CD8-positive, alpha-beta memory T cell (primary cell): Measurements from ENCODE around the gene RAD51B. TPM values are rescaled to one million over a fixed set of nuclear protein-coding genes. Genes with fewer than 3 reads are reported as not detected.
A peak's percentile ranks its signal among the peaks of the same experiment; 100 is the strongest.

Experiments used
- CTCF ChIA-PET: fragments of 350-600 bp; sonication (Branson Sonifier 250); formaldehyde crosslinking; loops from one replicate; lab custom pipeline; 2021; ENCODE audit warnings: antibody characterized with exemption; lab: Charles Lee
- POLR2A ChIA-PET: fragments of 350-600 bp; sonication (Branson Sonifier 250); formaldehyde crosslinking; loops from one replicate; lab custom pipeline; 2021; ENCODE audit warnings: antibody characterized with exemption; lab: Charles Lee
- DNase-seq, 5 donors: peaks; one replicate each; pipeline versions ENCODE4 v3.0.0 to v3.0.0-alpha.2; 2020 to 2022; ENCODE audit warnings: mixed read lengths in 1 of 5
- H3K27ac ChIP-seq: one replicate; pipeline ENCODE4 v1.7.0; 2013; ENCODE audit warnings: low read depth, mild to moderate bottlenecking, low read length, moderate library complexity
- H3K27me3 ChIP-seq: 2 replicates; pipeline ENCODE4 v1.7.0; 2013; ENCODE audit warnings: low read length, mild to moderate bottlenecking; ENCODE audit not compliant: insufficient read depth, poor library complexity, severe bottlenecking
- H3K36me3 ChIP-seq: 2 replicates; pipeline ENCODE4 v1.7.0; 2013; ENCODE audit warnings: mild to moderate bottlenecking, low read length, moderate library complexity; ENCODE audit not compliant: insufficient read depth
- H3K4me1 ChIP-seq: 2 replicates; pipeline ENCODE4 v1.7.0; 2013; ENCODE audit warnings: mild to moderate bottlenecking, low read length, moderate library complexity; ENCODE audit not compliant: insufficient read depth
- H3K4me3 ChIP-seq: 2 replicates; pipeline ENCODE4 v1.7.0; 2013; ENCODE audit warnings: mild to moderate bottlenecking, low read length
- H3K9me3 ChIP-seq: 2 replicates; pipeline ENCODE4 v1.7.0; 2013; ENCODE audit warnings: mild to moderate bottlenecking, low read length
- H3K27ac Mint-ChIP-seq, 8 donors: one replicate each; pipeline ENCODE4 v1.8.0; 2020 to 2021; ENCODE audit warnings: mixed read lengths in 8 of 8, mild to moderate bottlenecking in 6 of 8, inconsistent platforms in 3 of 8, moderate library complexity in 3 of 8
- H3K27me3 Mint-ChIP-seq, 2 donors: one replicate each; pipeline ENCODE4 v1.8.0; 2020 to 2021; ENCODE audit warnings: mixed read lengths in 2 of 2, mild to moderate bottlenecking in 1 of 2, moderate library complexity in 1 of 2
- H3K36me3 Mint-ChIP-seq, 3 donors: one replicate each; pipeline ENCODE4 v1.8.0; 2020 to 2021; ENCODE audit warnings: mixed read lengths in 3 of 3, inconsistent platforms in 1 of 3, mild to moderate bottlenecking in 1 of 3
- H3K4me1 Mint-ChIP-seq, 3 donors: one replicate each; pipeline ENCODE4 v1.8.0; 2020 to 2021; ENCODE audit warnings: mixed read lengths in 3 of 3, inconsistent platforms in 1 of 3, mild to moderate bottlenecking in 1 of 3
- H3K4me3 Mint-ChIP-seq, 7 donors: one replicate each; pipeline ENCODE4 v1.8.0; 2020 to 2021; ENCODE audit warnings: mixed read lengths in 7 of 7, mild to moderate bottlenecking in 6 of 7, moderate library complexity in 4 of 7, inconsistent platforms in 2 of 7
- H3K9me3 Mint-ChIP-seq, 5 donors: one replicate each; pipeline ENCODE4 v1.8.0; 2020 to 2022; ENCODE audit warnings: mixed read lengths in 5 of 5, mild to moderate bottlenecking in 3 of 5, moderate library complexity in 2 of 5, inconsistent platforms in 1 of 5
- polyA plus RNA-seq: library from polyadenylated mRNA; unstranded; fragments of 300-500 nt; fragmentation: Illumina TruSeq; gene quantifications from one replicate; pipeline ENCODE4 v1.2.3, GENCODE V29; 2021
- total RNA-seq, 2 experiments: library from RNA; stranded (reverse); gene quantifications; one replicate each; pipeline ENCODE4 v1.2.3, GENCODE V29; 2021

RAD51B gene
- total and polyA plus RNA-seq, 3 experiments from 2014 or later, result 15.7 to 22.9 (median 17.4) TPM

- Histone ChIP-seq H3K27me3 (no peaks in the 10 kb centered on the region), H3K4me3 (no peak overlapping the region), H3K4me1 (no peaks in the 10 kb centered on the region), H3K27ac (no peak overlapping the region), H3K36me3 (no peaks in the 10 kb centered on the region), H3K9me3 (no peaks in the 10 kb centered on the region)
- Mint-ChIP-seq H3K9me3 (no peaks in the 10 kb centered on the region), H3K27me3 (no peaks in the 10 kb centered on the region), H3K27ac (peak overlapping the region in 2 of 8 donors; percentile 12 to 29), H3K4me1 (peaks cover 0 to 6% (median 0%) of the 10 kb centered on the region in 3 donors), H3K4me3 (no peak overlapping the region), H3K36me3 (peaks cover 0 to 13% (median 2%) of the 10 kb centered on the region in 3 donors)
- no peak for DNase-seq
- POLR2A ChIA-PET, result no interaction called here
- CTCF ChIA-PET, result interaction anchor here (1.2 kb wide), 1 partner anchor 241 kb away, joined by 3 read pairs; no protein-coding TSS in a partner anchor
These were observed 757.1 kb downstream of the RAD51B start for GRCh38 chr14:68576496-68577244.

GRCh38 chr14:68577802-68578541 is 758.4 kb downstream of the RAD51B start:
- no peak for DNase-seq
- Mint-ChIP-seq H3K9me3 (peaks cover 0 to 2% (median 0%) of the 10 kb centered on the region in 5 donors), H3K27ac (no peak overlapping the region), H3K4me1 (peaks cover 0 to 6% (median 0%) of the 10 kb centered on the region in 3 donors), H3K4me3 (no peak overlapping the region), H3K27me3 (no peaks in the 10 kb centered on the region), H3K36me3 (peaks cover 0 to 16% (median 2%) of the 10 kb centered on the region in 3 donors)
- no peak overlapping the region for H3K27ac ChIP-seq
- H3K36me3 ChIP-seq, result no peaks in the 10 kb centered on the region
- ChIA-PET CTCF (no interaction called here), POLR2A (no interaction called here)
- H3K27me3 ChIP-seq, result no peaks in the 10 kb centered on the region
- no peaks in the 10 kb centered on the region for H3K4me1 ChIP-seq
- H3K9me3 ChIP-seq, result no peaks in the 10 kb centered on the region
- H3K4me3 ChIP-seq, result no peak overlapping the region

GRCh38 chr14:68578597-68578996 is 759.0 kb downstream of the RAD51B start:
- no peaks in the 10 kb centered on the region for H3K27me3 Mint-ChIP-seq
- H3K4me3 Mint-ChIP-seq, result no peak overlapping the region
- no peak overlapping the region for H3K27ac ChIP-seq
- H3K9me3 ChIP-seq, result no peaks in the 10 kb centered on the region
- no peaks in the 10 kb centered on the region for H3K36me3 ChIP-seq
- POLR2A ChIA-PET, result no interaction called here
- peaks cover 0 to 16% (median 2%) of the 10 kb centered on the region in 3 donors for H3K36me3 Mint-ChIP-seq
- CTCF ChIA-PET, result no interaction called here
- no peak overlapping the region for H3K4me3 ChIP-seq
- H3K4me1 ChIP-seq, result no peaks in the 10 kb centered on the region
- no peak for DNase-seq
- peaks cover 0 to 2% (median 0%) of the 10 kb centered on the region in 5 donors for H3K9me3 Mint-ChIP-seq
- H3K27me3 ChIP-seq, result no peaks in the 10 kb centered on the region
- H3K4me1 Mint-ChIP-seq, result peaks cover 0 to 6% (median 0%) of the 10 kb centered on the region in 3 donors
- H3K27ac Mint-ChIP-seq, result no peak overlapping the region

- Histone ChIP-seq H3K36me3 (no peaks in the 10 kb centered on the region), H3K4me1 (no peaks in the 10 kb centered on the region), H3K4me3 (no peak overlapping the region), H3K27me3 (no peaks in the 10 kb centered on the region), H3K27ac (no peak overlapping the region), H3K9me3 (no peaks in the 10 kb centered on the region)
- peak overlapping the region in 2 of 8 donors; percentile 19 to 49 for H3K27ac Mint-ChIP-seq
- peaks cover 0 to 16% (median 5%) of the 10 kb centered on the region in 3 donors for H3K36me3 Mint-ChIP-seq
- CTCF ChIA-PET, result interaction anchor here (1.2 to 1.5 kb wide), 2 partner anchors 12 to 13 kb away, joined by 3 read pairs; no protein-coding TSS in a partner anchor
- no peak overlapping the region for H3K4me3 Mint-ChIP-seq
- DNase-seq, result no peak
- no peaks in the 10 kb centered on the region for H3K27me3 Mint-ChIP-seq
- H3K4me1 Mint-ChIP-seq, result peaks cover 0 to 6% (median 0%) of the 10 kb centered on the region in 3 donors
- POLR2A ChIA-PET, result no interaction called here
- H3K9me3 Mint-ChIP-seq, result peaks cover 0 to 2% (median 0%) of the 10 kb centered on the region in 5 donors
These were observed 760.6 kb downstream of the RAD51B start for GRCh38 chr14:68580096-68580645.

GRCh38 chr14:68580671-68581070 is 761.1 kb downstream of the RAD51B start:
- Histone ChIP-seq H3K27ac (no peak overlapping the region), H3K4me1 (no peaks in the 10 kb centered on the region), H3K27me3 (no peaks in the 10 kb centered on the region), H3K36me3 (no peaks in the 10 kb centered on the region), H3K9me3 (no peaks in the 10 kb centered on the region), H3K4me3 (no peak overlapping the region)
- Mint-ChIP-seq H3K9me3 (peaks cover 0 to 2% (median 0%) of the 10 kb centered on the region in 5 donors), H3K4me1 (peaks cover 0 to 2% (median 0%) of the 10 kb centered on the region in 3 donors), H3K4me3 (no peak overlapping the region), H3K36me3 (peaks cover 0 to 16% (median 5%) of the 10 kb centered on the region in 3 donors), H3K27me3 (no peaks in the 10 kb centered on the region), H3K27ac (peak overlapping the region in 1 of 8 donors; percentile 49)
- CTCF ChIA-PET, result interaction anchor here (1.2 to 1.5 kb wide), 2 partner anchors 13 kb away, joined by 3 read pairs; no protein-coding TSS in a partner anchor
- no peak for DNase-seq
- POLR2A ChIA-PET, result no interaction called here

- H3K27ac ChIP-seq, result no peak overlapping the region
- peaks cover 0 to 2% (median 0%) of the 10 kb centered on the region in 5 donors for H3K9me3 Mint-ChIP-seq
- H3K4me1 Mint-ChIP-seq, result no peaks in the 10 kb centered on the region
- no peaks in the 10 kb centered on the region for H3K4me1 ChIP-seq
- no peaks in the 10 kb centered on the region for H3K27me3 Mint-ChIP-seq
- no peak overlapping the region for H3K4me3 ChIP-seq
- H3K4me3 Mint-ChIP-seq, result no peak overlapping the region
- no peak for DNase-seq
- H3K27me3 ChIP-seq, result no peaks in the 10 kb centered on the region
- POLR2A ChIA-PET, result interaction anchor here (0.6 kb wide), 1 partner anchor 689 kb away, joined by 6 read pairs; no protein-coding TSS in a partner anchor
- no peaks in the 10 kb centered on the region for H3K9me3 ChIP-seq
- peaks cover 0 to 10% (median 3%) of the 10 kb centered on the region in 3 donors for H3K36me3 Mint-ChIP-seq
- H3K36me3 ChIP-seq, result no peaks in the 10 kb centered on the region
- H3K27ac Mint-ChIP-seq, result no peak overlapping the region
- CTCF ChIA-PET, result no interaction called here
These were observed 764.1 kb downstream of the RAD51B start for GRCh38 chr14:68583548-68584280.

- H3K36me3 ChIP-seq, result no peaks in the 10 kb centered on the region
- peaks cover 0 to 10% (median 3%) of the 10 kb centered on the region in 3 donors for H3K36me3 Mint-ChIP-seq
- no peaks in the 10 kb centered on the region for H3K4me1 ChIP-seq
- H3K4me3 ChIP-seq, result no peak overlapping the region
- peaks cover 0 to under 1% (median 0%) of the 10 kb centered on the region in 3 donors for H3K4me1 Mint-ChIP-seq
- H3K4me3 Mint-ChIP-seq, result no peak overlapping the region
- no peak overlapping the region for H3K27ac ChIP-seq
- ChIA-PET CTCF (no interaction called here), POLR2A (no interaction called here)
- H3K27me3 Mint-ChIP-seq, result no peaks in the 10 kb centered on the region
- H3K9me3 ChIP-seq, result no peaks in the 10 kb centered on the region
- peaks cover 0 to 2% (median 0%) of the 10 kb centered on the region in 5 donors for H3K9me3 Mint-ChIP-seq
- peak overlapping the region in 1 of 8 donors; percentile 2 for H3K27ac Mint-ChIP-seq
- DNase-seq, result no peak
- H3K27me3 ChIP-seq, result no peaks in the 10 kb centered on the region
These were observed 765.2 kb downstream of the RAD51B start for GRCh38 chr14:68584786-68585185.
